Measurements from ENCODE around the gene EPHA10. TPM values are rescaled to one million over a fixed set of nuclear protein-coding genes. Genes with fewer than 3 reads are reported as not detected.
"Not testable (repeated sequence)": the region's sequence is repeated elsewhere in the genome, so short reads cannot be mapped to it uniquely, and the experiment has no call there.

The EPHA10 gene
- polyA plus RNA-seq, 6 donors from 2014 or later = not detected

- H3K27me3 Mint-ChIP-seq; H3K4me3 Mint-ChIP-seq; DNase-seq; ATAC-seq (ENCODE audit: low read depth in 2 of 2); H3K9me3 Mint-ChIP-seq: not testable (repeated sequence)
- H3K4me1 Mint-ChIP-seq = peaks cover 12 to 22% (median 19%) of the 10 kb centered on the region in 3 donors
- H3K36me3 Mint-ChIP-seq = peaks cover 10 to 12% of the 10 kb centered on the region in 2 donors
- peak overlapping the region in 1 of 6 donors; percentile 60 for H3K27ac Mint-ChIP-seq
These were observed 80.7 kb downstream of the EPHA10 start for GRCh38 chr1:37684182-37684581.

DNA sequence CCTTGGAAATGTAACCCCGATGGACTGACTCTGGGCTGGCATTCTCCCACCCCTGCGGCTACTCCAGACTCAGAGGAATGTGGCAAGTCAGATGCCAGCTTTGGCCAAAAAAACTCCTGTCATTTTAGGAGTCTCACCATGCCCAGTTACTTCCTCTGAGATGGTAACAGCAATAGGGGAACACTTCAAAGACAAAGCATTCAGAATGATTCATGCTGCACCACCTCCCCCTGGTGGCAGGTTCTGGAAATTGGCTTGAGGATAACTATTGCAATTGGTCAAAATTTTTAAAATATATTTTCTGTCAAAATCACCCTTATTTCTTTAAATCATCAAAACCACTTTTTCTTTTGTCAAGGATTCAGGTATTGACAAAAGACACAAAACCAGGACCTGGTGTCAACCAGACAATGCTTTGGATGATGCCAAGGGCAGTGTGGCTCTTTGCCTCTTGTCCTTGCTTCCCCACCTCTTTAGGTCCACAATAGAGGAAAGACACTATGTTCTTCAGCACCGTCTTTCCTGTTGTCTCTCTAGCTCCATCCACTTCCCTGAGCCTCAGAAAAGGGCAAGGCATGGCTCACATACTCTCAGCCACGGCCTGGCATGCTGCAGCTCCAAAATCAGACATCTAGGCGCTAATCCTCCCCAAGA is 82.5 kb downstream of the EPHA10 start:
- H3K27ac Mint-ChIP-seq = peak overlapping the region; percentile 49 to 93 (median 64)

DNA sequence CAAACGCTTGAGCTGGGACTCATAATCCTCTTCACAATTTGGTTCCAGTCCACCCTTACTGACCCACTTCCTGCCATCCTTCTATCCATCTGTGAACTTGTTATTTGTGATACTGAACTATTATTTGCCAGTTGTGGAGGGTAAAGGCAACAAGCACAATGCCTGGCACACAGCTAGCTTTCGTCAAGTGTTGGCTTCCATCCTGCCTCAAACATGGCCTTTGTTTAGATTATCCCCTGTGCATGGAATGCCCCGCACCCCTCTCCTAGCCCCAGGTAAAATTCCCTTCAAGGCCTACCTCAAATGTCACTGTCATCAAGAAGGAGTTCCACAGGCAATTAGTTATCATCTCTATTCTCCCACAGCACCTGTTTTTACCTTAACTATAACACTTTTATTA is 84.0 kb downstream of the EPHA10 start:
- Mint-ChIP-seq H3K27me3 (no peaks in the 10 kb centered on the region), H3K4me1 (peaks cover 12 to 23% (median 21%) of the 10 kb centered on the region in 3 donors), H3K9me3 (no peaks in the 10 kb centered on the region), H3K4me3 (no peak overlapping the region), H3K36me3 (peaks cover 7 to 11% of the 10 kb centered on the region in 2 donors), H3K27ac (peak overlapping the region in 3 of 6 donors; percentile 18 to 93 (median 29))
- no peak for ATAC-seq (ENCODE audit: low read depth in 2 of 2)
- no peak for DNase-seq

More for the DNA sequence above, 82.5 kb downstream of the EPHA10 start:
- Mint-ChIP-seq H3K4me1 (peaks cover 0 to 8% (median 7%) of the 10 kb centered on the region in 3 donors), H3K36me3 (peaks cover 10 to 12% of the 10 kb centered on the region in 2 donors), H3K9me3 (no peaks in the 10 kb centered on the region), H3K27me3 (no peaks in the 10 kb centered on the region), H3K4me3 (peak overlapping the region in 2 of 8 donors; percentile 41 to 57)
- peak; percentile 75 for DNase-seq
- ATAC-seq (ENCODE audit: low read depth in 2 of 2) = peak; percentile 79 to 91

DNA sequence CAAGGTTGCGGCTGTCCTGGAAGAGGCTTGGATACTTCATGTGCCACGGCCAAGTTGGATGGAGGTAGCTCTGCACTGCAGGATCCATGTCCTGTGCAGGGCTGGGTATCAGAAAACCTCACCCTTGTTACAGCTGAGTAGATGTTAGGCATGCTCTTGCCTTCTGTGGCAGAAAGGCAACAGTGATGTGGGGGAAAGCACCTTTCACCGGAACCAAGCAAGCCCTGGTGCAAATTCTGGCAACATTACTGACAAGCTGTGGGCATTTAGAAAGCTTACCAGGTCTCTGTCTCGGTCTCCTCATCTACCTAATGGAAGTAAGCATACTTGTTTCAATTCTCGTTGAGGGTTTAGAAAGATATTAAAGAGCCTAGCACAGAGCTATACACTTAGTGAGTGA is 87.1 kb downstream of the EPHA10 start:
- DNase-seq (no peak), ATAC-seq (ENCODE audit: low read depth in 2 of 2) (no peak)
- Mint-ChIP-seq H3K4me1 (peaks cover 21 to 37% (median 27%) of the 10 kb centered on the region in 3 donors), H3K4me3 (no peak overlapping the region), H3K36me3 (no peaks in the 10 kb centered on the region), H3K27me3 (no peaks in the 10 kb centered on the region), H3K9me3 (no peaks in the 10 kb centered on the region), H3K27ac (peak overlapping the region in 1 of 6 donors; percentile 49)

- H3K27ac Mint-ChIP-seq = peak overlapping the region in 4 of 6 donors; percentile 19 to 98 (median 88)
- ATAC-seq (ENCODE audit: low read depth in 2 of 2) (no peak), DNase-seq (no peak)
- peaks cover 21 to 32% (median 27%) of the 10 kb centered on the region in 3 donors for H3K4me1 Mint-ChIP-seq
- no peaks in the 10 kb centered on the region for H3K27me3 Mint-ChIP-seq
- H3K36me3 Mint-ChIP-seq = no peaks in the 10 kb centered on the region
- no peaks in the 10 kb centered on the region for H3K9me3 Mint-ChIP-seq
- H3K4me3 Mint-ChIP-seq = peak overlapping the region in 5 of 8 donors; percentile 26 to 89 (median 68)
These were observed 87.8 kb downstream of the EPHA10 start for GRCh38 chr1:37677143-37677439.

GRCh38 chr1:37676281-37677142 is 88.4 kb downstream of the EPHA10 start:
- Mint-ChIP-seq H3K27me3 (peaks cover 0 to 5% (median 0%) of the 10 kb centered on the region in 3 donors), H3K4me3 (peak overlapping the region; percentile 41 to 89 (median 74)), H3K36me3 (no peaks in the 10 kb centered on the region), H3K27ac (peak overlapping the region; percentile 84 to 98 (median 96)), H3K9me3 (no peaks in the 10 kb centered on the region), H3K4me1 (peaks cover 21 to 31% (median 27%) of the 10 kb centered on the region in 3 donors)
- ATAC-seq (ENCODE audit: low read depth in 2 of 2) (peak; percentile 48 to 63), DNase-seq (peak; percentile 23)

GRCh38 chr1:37673920-37674319 is 91.0 kb downstream of the EPHA10 start:
- no peaks in the 10 kb centered on the region for H3K9me3 Mint-ChIP-seq
- H3K4me1 Mint-ChIP-seq = peaks cover 21 to 31% (median 27%) of the 10 kb centered on the region in 3 donors
- ATAC-seq (ENCODE audit: low read depth in 2 of 2) (no peak), DNase-seq (no peak)
- peak overlapping the region in 1 of 6 donors; percentile 70 for H3K27ac Mint-ChIP-seq
- H3K4me3 Mint-ChIP-seq = no peak overlapping the region
- H3K27me3 Mint-ChIP-seq = peaks cover 0 to 9% (median 0%) of the 10 kb centered on the region in 3 donors
- H3K36me3 Mint-ChIP-seq = no peaks in the 10 kb centered on the region

DNA sequence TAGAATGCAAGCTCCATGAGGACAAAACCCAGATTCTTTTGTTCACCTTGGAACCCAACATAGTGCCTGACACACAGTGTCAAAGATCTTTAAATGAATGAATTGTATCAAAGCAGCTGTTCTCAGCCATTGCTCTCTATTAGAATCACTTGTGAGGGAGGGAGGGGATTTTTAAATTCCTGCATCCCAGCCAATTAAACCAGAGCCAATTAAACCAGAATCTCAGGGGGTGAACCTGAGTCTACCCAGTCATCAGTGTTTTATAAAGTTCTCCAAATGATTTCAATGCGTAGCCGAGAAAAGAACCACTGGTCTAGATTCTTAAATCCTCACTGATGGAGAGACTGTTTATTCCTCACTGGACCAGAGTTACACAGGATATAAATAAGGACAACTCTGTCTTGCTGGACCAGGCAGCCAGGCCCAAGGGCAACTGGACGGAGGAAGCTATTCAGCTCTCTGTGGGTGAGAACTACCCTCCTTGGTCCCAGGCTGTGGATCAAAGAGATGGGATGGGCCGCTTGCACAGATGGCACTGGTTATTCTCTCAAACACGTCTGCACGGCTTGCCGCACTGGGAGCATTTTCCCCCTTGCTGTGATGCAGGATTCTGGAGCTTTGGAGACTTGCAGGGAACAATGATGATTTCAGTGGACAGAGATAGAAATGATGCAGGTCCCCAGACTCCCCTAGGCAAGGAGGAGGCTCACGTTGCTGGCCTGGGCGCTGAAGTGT is 92.6 kb downstream of the EPHA10 start:
- H3K27ac Mint-ChIP-seq = no peak overlapping the region
- DNase-seq (no peak), ATAC-seq (ENCODE audit: low read depth in 2 of 2) (no peak)
- peaks cover 0 to 9% (median 0%) of the 10 kb centered on the region in 3 donors for H3K27me3 Mint-ChIP-seq
- H3K9me3 Mint-ChIP-seq = no peaks in the 10 kb centered on the region
- H3K4me1 Mint-ChIP-seq = peaks cover 20 to 29% (median 24%) of the 10 kb centered on the region in 3 donors
- peak overlapping the region in 1 of 8 donors; percentile 15 for H3K4me3 Mint-ChIP-seq
- no peaks in the 10 kb centered on the region for H3K36me3 Mint-ChIP-seq

DNA sequence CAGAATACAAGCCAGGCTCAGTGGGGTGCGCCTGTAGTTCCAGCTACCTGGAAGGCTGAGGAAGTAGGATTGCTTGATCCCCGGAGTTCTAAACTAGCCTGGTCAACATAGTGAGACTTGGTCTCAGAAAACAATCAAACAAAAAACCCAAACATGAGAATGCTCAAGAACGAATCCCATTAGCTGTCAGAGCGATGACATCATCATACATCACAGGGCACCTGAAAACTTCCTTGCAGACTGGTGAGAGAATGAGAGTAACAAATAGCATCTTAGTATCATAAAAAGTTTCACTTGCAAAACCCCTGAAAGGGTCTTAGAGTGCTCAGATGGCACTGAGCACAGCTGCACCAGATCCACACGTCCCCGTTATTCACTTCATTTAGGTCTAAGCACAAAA is 93.7 kb downstream of the EPHA10 start:
- Mint-ChIP-seq H3K9me3 (no peaks in the 10 kb centered on the region), H3K27ac (peak overlapping the region in 1 of 6 donors; percentile 15), H3K36me3 (no peaks in the 10 kb centered on the region), H3K27me3 (peaks cover 0 to 9% (median 0%) of the 10 kb centered on the region in 3 donors), H3K4me1 (peaks cover 12 to 18% (median 14%) of the 10 kb centered on the region in 3 donors), H3K4me3 (no peak overlapping the region)
- DNase-seq (no peak), ATAC-seq (ENCODE audit: low read depth in 2 of 2) (no peak)

- no peak overlapping the region for H3K4me3 Mint-ChIP-seq
- no peak overlapping the region for H3K27ac Mint-ChIP-seq
- ATAC-seq (ENCODE audit: low read depth in 2 of 2) = no peak
- no peak for DNase-seq
- no peaks in the 10 kb centered on the region for H3K36me3 Mint-ChIP-seq
- peaks cover 0 to 9% (median 0%) of the 10 kb centered on the region in 3 donors for H3K27me3 Mint-ChIP-seq
- peaks cover 1 to 7% (median 3%) of the 10 kb centered on the region in 3 donors for H3K4me1 Mint-ChIP-seq
- H3K9me3 Mint-ChIP-seq = no peaks in the 10 kb centered on the region
These were observed 94.8 kb downstream of the EPHA10 start for GRCh38 chr1:37670133-37670532.

- peak overlapping the region in 1 of 6 donors; percentile 65 for H3K27ac Mint-ChIP-seq
- peaks cover 0 to 9% (median 2%) of the 10 kb centered on the region in 3 donors for H3K27me3 Mint-ChIP-seq
These were observed 97.8 kb downstream of the EPHA10 start for GRCh38 chr1:37667023-37667671.

DNA sequence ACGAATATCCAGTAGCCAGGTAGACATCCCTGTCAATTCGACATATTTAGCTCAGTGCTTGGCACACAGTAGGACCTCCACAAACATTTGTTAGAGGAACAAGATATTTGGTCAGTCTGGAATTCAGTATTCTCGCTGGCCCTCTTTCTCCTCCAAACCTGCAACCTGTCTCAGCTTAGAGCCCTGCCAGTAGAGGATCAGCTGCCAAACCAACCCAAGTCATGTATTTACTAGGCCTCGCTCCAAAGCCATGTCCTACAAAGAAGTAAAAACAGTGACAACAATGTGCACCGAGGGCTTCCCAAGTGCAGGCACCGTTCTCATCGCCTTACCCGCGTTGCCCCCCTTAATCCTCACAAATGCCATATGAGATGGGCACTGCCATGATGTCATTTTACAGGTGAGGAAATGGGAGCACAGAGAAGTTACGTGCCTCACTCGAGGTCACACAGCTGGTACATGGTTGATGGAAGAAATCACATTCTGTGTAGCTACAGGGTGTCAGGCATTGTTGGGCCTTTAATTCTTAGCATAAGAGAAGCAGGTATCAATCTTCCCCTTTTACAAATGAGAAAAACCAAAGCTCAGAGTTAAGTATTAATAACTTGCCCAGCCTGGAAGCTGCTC is 98.6 kb downstream of the EPHA10 start:
- peaks cover 0 to 6% (median 2%) of the 10 kb centered on the region in 3 donors for H3K27me3 Mint-ChIP-seq
- no peak for DNase-seq
- no peaks in the 10 kb centered on the region for H3K9me3 Mint-ChIP-seq
- no peak overlapping the region for H3K4me3 Mint-ChIP-seq
- ATAC-seq (ENCODE audit: low read depth in 2 of 2) = no peak
- H3K27ac Mint-ChIP-seq = no peak overlapping the region
- H3K4me1 Mint-ChIP-seq = no peaks in the 10 kb centered on the region
- no peaks in the 10 kb centered on the region for H3K36me3 Mint-ChIP-seq

More at GRCh38 chr1:37667023-37667671, 97.8 kb downstream of the EPHA10 start:
- no peaks in the 10 kb centered on the region for H3K36me3 Mint-ChIP-seq
- ATAC-seq (ENCODE audit: low read depth in 2 of 2) = no peak
- H3K9me3 Mint-ChIP-seq = no peaks in the 10 kb centered on the region
- H3K4me1 Mint-ChIP-seq = no peaks in the 10 kb centered on the region
- no peak for DNase-seq
- no peak overlapping the region for H3K4me3 Mint-ChIP-seq
